SU-DHL-6 (cell line): Measurements from ENCODE around the gene FCHSD2.

Experiments used
- H2AFZ ChIP-seq: fragments of 200-600 bp; sonication (generic); 2 replicates; pipeline ENCODE4 v1.6.1; 2014; ENCODE audit warnings: low read depth, mild to moderate bottlenecking, moderate library complexity, mixed read lengths, antibody characterized with exemption, low read length; ENCODE audit not compliant: severe bottlenecking
- H3F3A ChIP-seq: fragments of 200-600 bp; shearing (Covaris generic); 2 replicates; pipeline ENCODE4 v1.6.0; 2016; ENCODE audit warnings: antibody characterized with exemption, mild to moderate bottlenecking; ENCODE audit not compliant: insufficient read depth
- H3K27ac ChIP-seq: fragments of 200-600 bp; sonication (generic); 2 replicates; pipeline ENCODE4 v1.5.1; 2016; ENCODE audit warnings: low read depth, mild to moderate bottlenecking, low read length, moderate library complexity, mixed read lengths
- H3K27me3 ChIP-seq: fragments of 200-600 bp; sonication (generic), shearing (Covaris generic); 2 replicates; pipeline ENCODE4 v1.6.0; 2014; ENCODE audit warnings: mild to moderate bottlenecking, low read length
- H3K36me3 ChIP-seq: fragments of 200-600 bp; sonication (generic); 2 replicates; pipeline ENCODE4 v1.6.1; 2014; ENCODE audit warnings: mild to moderate bottlenecking, low read length, mixed read lengths
- H3K4me2 ChIP-seq: fragments of 300-600, 200-600 bp; shearing (Covaris generic), sonication (generic); 2 replicates; pipeline ENCODE4 v1.6.0; 2014; ENCODE audit warnings: low read length, low read depth, mild to moderate bottlenecking; ENCODE audit not compliant: poor library complexity, severe bottlenecking
- H3K4me3 ChIP-seq: fragments of 200-600 bp; sonication (generic); 2 replicates; pipeline ENCODE4 v1.5.1; 2014; ENCODE audit warnings: antibody characterized with exemption, low read length, mild to moderate bottlenecking, mixed read lengths; ENCODE audit not compliant: insufficient read depth, poor library complexity, severe bottlenecking
- H3K79me2 ChIP-seq: fragments of 200-600 bp; sonication (generic); 2 replicates; pipeline ENCODE4 v1.6.1; 2014; ENCODE audit warnings: mild to moderate bottlenecking, low read length, moderate library complexity; ENCODE audit not compliant: insufficient read depth
- H3K9ac ChIP-seq: fragments of 200-600 bp; sonication (generic); 2 replicates; pipeline ENCODE4 v1.7.0; 2014; ENCODE audit warnings: mild to moderate bottlenecking, low read length
- H3K9me2 ChIP-seq: fragments of 200-600 bp; sonication (generic); replicated peaks from 2 replicates; pipeline ENCODE4 v1.6.1; 2014; ENCODE audit warnings: low read length; ENCODE audit not compliant: insufficient read depth
- H3K9me3 ChIP-seq: fragments of 200-600 bp; sonication (generic); 2 replicates; pipeline ENCODE4 v1.6.1; 2014; ENCODE audit warnings: low read length, mixed read lengths; ENCODE audit not compliant: insufficient read depth
- H4K20me1 ChIP-seq: fragments of 200-600 bp; sonication (generic); 2 replicates; pipeline ENCODE4 v1.6.1; 2014; ENCODE audit warnings: low read depth, mild to moderate bottlenecking, antibody characterized with exemption, low read length, moderate library complexity, mixed read lengths
- EZH2phosphoT487 ChIP-seq: fragments of 200-600 bp; sonication (generic), shearing (Covaris generic); conservative IDR thresholded peaks from 2 replicates; pipeline ENCODE4 v1.6.1; 2018; ENCODE audit warnings: mild to moderate bottlenecking, antibody characterized with exemption, low read length, moderate library complexity, mixed read lengths
- TF ChIP-seq, protein P1 (sequence below): fragments of 200-600 bp; sonication (generic); IDR thresholded peaks from one replicate; pipeline ENCODE4 v1.5.1; 2017; ENCODE audit warnings: antibody characterized with exemption, mild to moderate bottlenecking, low read length, moderate library complexity; ENCODE audit not compliant: insufficient read depth, poor library complexity, severe bottlenecking

Gene FCHSD2

DNA sequence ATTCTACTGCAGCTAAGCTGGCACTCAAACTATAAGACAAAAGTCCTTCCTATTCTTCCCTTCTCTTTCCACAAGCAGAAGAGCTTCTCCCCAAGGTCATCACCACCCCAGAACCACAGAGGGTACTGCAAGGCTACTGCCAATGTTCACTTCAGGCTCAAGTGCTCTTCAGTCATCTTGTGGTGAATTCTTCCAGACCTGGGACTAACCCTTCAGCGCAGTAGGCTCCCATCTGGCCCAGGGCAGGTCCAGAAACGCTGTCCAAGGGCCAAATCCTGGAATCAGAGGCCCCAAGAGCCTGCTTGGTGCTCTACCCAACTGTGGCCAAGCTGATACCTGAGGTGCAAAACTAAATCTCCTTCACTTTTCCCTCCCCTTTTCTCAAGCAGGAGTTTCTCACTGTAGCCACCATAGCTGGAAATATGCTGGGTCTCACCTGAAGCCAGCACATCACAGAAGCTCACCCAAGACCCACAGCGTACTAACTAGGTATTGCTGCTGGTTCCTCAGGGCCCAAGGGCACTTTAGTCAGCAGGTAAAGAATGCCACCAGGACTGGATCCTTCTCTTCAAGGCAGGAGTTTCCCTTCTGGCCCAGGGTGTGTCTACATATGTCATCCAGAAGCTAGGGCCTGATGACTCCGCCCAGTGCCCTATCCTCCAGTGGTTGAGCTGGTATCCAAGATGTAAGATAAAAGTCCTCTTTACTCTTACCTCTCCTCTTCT lies 27.8 kb downstream of the FCHSD2 start:
- Histone ChIP-seq H3K36me3 (peaks cover 39% of the 10 kb centered on the region), H3K9me2 (no peaks in the 10 kb centered on the region), H3K27me3 (no peaks in the 10 kb centered on the region), H3K9ac (no peak overlapping the region), H3F3A (peaks cover 7% of the 10 kb centered on the region), H3K4me2 (no peak overlapping the region), H3K9me3 (no peaks in the 10 kb centered on the region), H2AFZ (no peak overlapping the region), H3K79me2 (peaks cover 100% of the 10 kb centered on the region), H4K20me1 (peaks cover 26% of the 10 kb centered on the region), H3K4me3 (no peak overlapping the region), H3K27ac (no peak overlapping the region)
- TF ChIP-seq, protein P1, sequence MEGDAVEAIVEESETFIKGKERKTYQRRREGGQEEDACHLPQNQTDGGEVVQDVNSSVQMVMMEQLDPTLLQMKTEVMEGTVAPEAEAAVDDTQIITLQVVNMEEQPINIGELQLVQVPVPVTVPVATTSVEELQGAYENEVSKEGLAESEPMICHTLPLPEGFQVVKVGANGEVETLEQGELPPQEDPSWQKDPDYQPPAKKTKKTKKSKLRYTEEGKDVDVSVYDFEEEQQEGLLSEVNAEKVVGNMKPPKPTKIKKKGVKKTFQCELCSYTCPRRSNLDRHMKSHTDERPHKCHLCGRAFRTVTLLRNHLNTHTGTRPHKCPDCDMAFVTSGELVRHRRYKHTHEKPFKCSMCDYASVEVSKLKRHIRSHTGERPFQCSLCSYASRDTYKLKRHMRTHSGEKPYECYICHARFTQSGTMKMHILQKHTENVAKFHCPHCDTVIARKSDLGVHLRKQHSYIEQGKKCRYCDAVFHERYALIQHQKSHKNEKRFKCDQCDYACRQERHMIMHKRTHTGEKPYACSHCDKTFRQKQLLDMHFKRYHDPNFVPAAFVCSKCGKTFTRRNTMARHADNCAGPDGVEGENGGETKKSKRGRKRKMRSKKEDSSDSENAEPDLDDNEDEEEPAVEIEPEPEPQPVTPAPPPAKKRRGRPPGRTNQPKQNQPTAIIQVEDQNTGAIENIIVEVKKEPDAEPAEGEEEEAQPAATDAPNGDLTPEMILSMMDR, result no peak
- no peak for TF ChIP-seq EZH2phosphoT487

- Histone ChIP-seq H3K9ac (no peak overlapping the region), H3K36me3 (peaks cover 34% of the 10 kb centered on the region), H3K27ac (no peak overlapping the region), H3F3A (peaks cover 7% of the 10 kb centered on the region), H2AFZ (no peak overlapping the region), H3K27me3 (no peaks in the 10 kb centered on the region), H3K9me2 (no peaks in the 10 kb centered on the region), H4K20me1 (peaks cover 21% of the 10 kb centered on the region), H3K4me3 (no peak overlapping the region), H3K4me2 (no peak overlapping the region), H3K9me3 (no peaks in the 10 kb centered on the region), H3K79me2 (peaks cover 98% of the 10 kb centered on the region)
- no peak for TF ChIP-seq EZH2phosphoT487
- TF ChIP-seq, protein P1, result no peak
Measured at GRCh38 chr11:73113426-73113825, 28.7 kb downstream of the FCHSD2 start.

DNA sequence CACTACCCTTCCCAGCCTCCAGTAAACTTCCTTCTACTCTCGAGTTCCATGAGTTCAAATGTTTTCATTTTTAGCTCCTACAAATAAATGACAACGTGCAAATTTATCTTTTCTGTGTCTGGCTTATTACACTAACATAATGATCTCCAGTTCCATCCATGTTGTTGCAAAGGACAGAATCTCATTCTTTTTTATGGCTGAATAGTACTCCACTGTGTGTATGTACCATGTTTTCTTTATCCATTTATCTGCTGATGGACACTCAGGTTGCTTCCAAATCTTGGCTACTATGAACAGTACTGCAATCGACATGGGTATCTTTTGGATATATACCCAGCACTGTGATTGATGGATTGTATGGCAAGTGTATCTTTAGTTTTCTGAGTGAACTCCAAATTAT lies 34.5 kb downstream of the FCHSD2 start:
- H4K20me1 ChIP-seq, result peaks cover 12% of the 10 kb centered on the region; the same call in 1 of the 2 replicates
- H3K4me2 ChIP-seq, result no peak overlapping the region
- H3K27ac ChIP-seq, result no peak overlapping the region
- no peaks in the 10 kb centered on the region for H3K9me3 ChIP-seq
- H3K27me3 ChIP-seq, result no peaks in the 10 kb centered on the region
- H3K9me2 ChIP-seq, result no peaks in the 10 kb centered on the region
- no peak overlapping the region for H3K9ac ChIP-seq
- no peak overlapping the region for H3K4me3 ChIP-seq
- TF ChIP-seq EZH2phosphoT487, result no peak
- TF ChIP-seq, protein P1, result no peak
- H3F3A ChIP-seq, result peaks cover 24% of the 10 kb centered on the region
- peaks cover 16% of the 10 kb centered on the region; the same call in 1 of the 2 replicates for H3K36me3 ChIP-seq
- H2AFZ ChIP-seq, result no peak overlapping the region
- H3K79me2 ChIP-seq, result peaks cover 95% of the 10 kb centered on the region
